K562 (cell line): ENCODE data around the gene MEX3D. TPM values are rescaled to one million over a fixed set of nuclear protein-coding genes. Genes with fewer than 3 reads are reported as not detected.

Experiments used
- CC2D1A ChIP-seq: fragments of 450-650 bp; IDR thresholded peaks from 2 replicates; pipeline ENCODE4 v1.6.1; 2017; ENCODE audit warnings: mild to moderate bottlenecking
- CREB1 ChIP-seq, 2 experiments: sonication (generic) in 1 of 2; formaldehyde crosslinking in 1 of 2; IDR thresholded peaks; 2 replicates each; pipeline versions ENCODE4 v1.6.1 to v1.8.0; 2012 to 2022; ENCODE audit warnings: inconsistent platforms in 1 of 2, mild to moderate bottlenecking in 1 of 2, missing genetic modification reagents in 1 of 2, moderate library complexity in 1 of 2
- DACH1 ChIP-seq: fragments of 450-650 bp; IDR thresholded peaks from 2 replicates; pipeline ENCODE4 v1.6.1; 2018; ENCODE audit not compliant: partially characterized antibody
- DPF2 ChIP-seq: fragments of 450-650 bp; IDR thresholded peaks from 2 replicates; pipeline ENCODE4 v1.6.1; 2016
- KDM1A ChIP-seq, 2 experiments: fragments of 450-650 bp; IDR thresholded peaks; 2 replicates each; pipeline ENCODE4 v1.6.1; 2016; ENCODE audit warnings: mild to moderate bottlenecking in 2 of 2
- MIER1 ChIP-seq: fragments of 450-650 bp; IDR thresholded peaks from 2 replicates; pipeline ENCODE4 v1.6.1; 2016; ENCODE audit warnings: antibody characterized with exemption, mild to moderate bottlenecking, low read depth
- NR4A1 ChIP-seq, 2 experiments: fragments of 250-450 bp in 1 of 2; fragments of 450-650 bp in 1 of 2; sonication (Bioruptor Pico) in 1 of 2; IDR thresholded peaks; 2 replicates each; pipeline versions ENCODE4 v1.4.0 to v1.6.1; 2016 to 2020; ENCODE audit warnings: mild to moderate bottlenecking in 2 of 2, missing compliant biosample characterization in 1 of 2, missing genetic modification characterization in 1 of 2, moderate library complexity in 1 of 2
- PHB2 ChIP-seq: fragments of 450-650 bp; IDR thresholded peaks from 2 replicates; pipeline ENCODE4 v1.6.1; 2017; ENCODE audit warnings: low read depth
- PYGO2 ChIP-seq: fragments of 450-650 bp; IDR thresholded peaks from 2 replicates; pipeline ENCODE4 v1.6.1; 2016; ENCODE audit warnings: mild to moderate bottlenecking, missing genetic modification characterization, moderate library complexity, missing compliant biosample characterization
- REST ChIP-seq, 2 experiments: fragments of 450-650 bp; formaldehyde crosslinking in 1 of 2; IDR thresholded peaks; 2 replicates each; pipeline versions ENCODE4 v1.4.0 to v1.6.1; 2014 to 2020; ENCODE audit warnings: mild to moderate bottlenecking in 2 of 2, borderline replicate concordance in 1 of 2, low read depth in 1 of 2
- SMARCA4 ChIP-seq: fragments of 450-650 bp; IDR thresholded peaks from 2 replicates; pipeline ENCODE4 v1.6.1; 2016
- SMARCE1 ChIP-seq: fragments of 450-650 bp; IDR thresholded peaks from 2 replicates; pipeline ENCODE4 v1.7.1; 2016; ENCODE audit warnings: mild to moderate bottlenecking
- ZNF12 ChIP-seq: sonication (generic); formaldehyde crosslinking; IDR thresholded peaks from 2 replicates; pipeline ENCODE4 v1.4.0; 2020; ENCODE audit warnings: mild to moderate bottlenecking, missing genetic modification reagents
- ZNF24 ChIP-seq: fragments of 450-650 bp; IDR thresholded peaks from 2 replicates; pipeline ENCODE4 v1.6.1; 2016
- ZNF57 ChIP-seq: fragments of 450-650 bp; formaldehyde crosslinking; IDR thresholded peaks from 2 replicates; pipeline ENCODE4 v1.4.0; 2020; ENCODE audit warnings: mild to moderate bottlenecking, moderate library complexity
- polyA plus RNA-seq, 8 experiments: library from polyadenylated mRNA; depleted of rRNA in 4 of 8; stranded (reverse) in 5 of 8; unstranded in 3 of 8; fragments of >200 nt; fragmentation: Nextera tagmentation in 2 of 8; fragmentation: Illumina TruSeq in 1 of 8; extraction: Ambion mirVana in 2 of 8; extraction: Trizol in 1 of 8; gene quantifications; 2 replicates each; pipeline versions ENCODE4 v1.2.1 to v1.2.3, GENCODE V29; 2011 to 2014; ENCODE audit warnings: inconsistent platforms in 1 of 8, missing spikeins in 1 of 8
- total RNA-seq, 7 experiments: library from RNA; depleted of rRNA in 6 of 7; stranded (reverse); fragments of >200 nt in 6 of 7; fragmentation: Illumina TruSeq in 2 of 7; extraction: Trizol in 2 of 7; gene quantifications; 2 replicates each; pipeline versions ENCODE4 v1.2.1 to v1.2.3, GENCODE V29; 2011 to 2021; ENCODE audit warnings: low replicate concordance in 1 of 7
- TF ChIP-seq, protein P1 (sequence below): sonication (generic); formaldehyde crosslinking; IDR thresholded peaks from 2 replicates; pipeline ENCODE4 v1.8.1; 2023; ENCODE audit warnings: mild to moderate bottlenecking, missing genetic modification reagents

MEX3D gene
- total and polyA plus RNA-seq, 9 of the 15 experiments (the other 6 are each of a cell fraction or from before 2014, with no cell fraction given), result 1.7 to 39.3 (median 5.7) TPM

DNA sequence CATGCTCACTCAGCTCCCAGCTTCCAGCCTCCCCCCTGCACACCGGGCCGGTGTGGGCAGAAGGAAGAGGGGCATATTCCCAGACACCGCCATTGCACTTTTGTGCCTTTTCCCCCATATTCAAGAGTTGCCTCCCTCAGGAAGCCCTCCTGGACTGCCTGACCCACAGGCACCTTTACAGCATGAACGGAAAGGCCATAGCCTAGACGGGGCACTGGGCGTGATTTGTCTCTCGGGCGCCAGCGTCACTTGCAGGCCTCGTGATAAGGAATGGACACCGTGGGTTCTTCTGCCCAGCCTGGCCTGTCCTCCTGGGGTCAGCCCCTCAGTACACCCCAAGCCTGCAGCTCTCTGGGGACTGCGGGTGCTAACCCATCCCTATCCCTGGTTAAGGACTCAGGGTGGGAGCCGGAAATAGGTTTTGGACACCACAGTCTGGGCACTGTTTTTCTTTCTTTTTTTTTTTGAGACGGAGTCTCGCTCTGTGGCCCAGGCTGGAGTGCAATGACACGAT lies 38.1 kb upstream of the MEX3D start (continued):
- TF ChIP-seq DPF2 (peak; percentile 63), KDM1A (IDR thresholded peaks at IDR 0.05) (peak; percentile 94 to 98), ZNF12 (CRISPR knock-in tag) (no peak), CREB1 (IDR thresholded peaks at IDR 0.05) (no peak), CREB1 (CRISPR knock-in tag; IDR thresholded peaks at IDR 0.05) (no peak), MIER1 (peak; percentile 73; the same call in 1 of the 2 replicates), SMARCA4 (peak; percentile 70), DACH1 (peak; percentile 45), SMARCE1 (peak; percentile 12; the same call in 1 of the 2 replicates), ZNF57 (CRISPR knock-in tag) (0 out of 2 replicates have a peak, but pooled peaks have one; percentile 23), NR4A1 (CRISPR knock-in tag; IDR thresholded peaks at IDR 0.05) (0 out of 2 replicates have a peak, but pooled peaks have one; percentile 84), NR4A1 (tag; IDR thresholded peaks at IDR 0.05) (no peak), PYGO2 (tag) (no peak), REST (IDR thresholded peaks at IDR 0.05; ENCODE audit: borderline replicate concordance) (no peak), REST (CRISPR knock-in tag; IDR thresholded peaks at IDR 0.05; ENCODE audit: low read depth) (no peak), CC2D1A (peak; percentile 77), ZNF24 (0 out of 2 replicates have a peak, but pooled peaks have one; percentile 29), PHB2 (0 out of 2 replicates have a peak, but pooled peaks have one; percentile 13)
- TF ChIP-seq, protein P1, sequence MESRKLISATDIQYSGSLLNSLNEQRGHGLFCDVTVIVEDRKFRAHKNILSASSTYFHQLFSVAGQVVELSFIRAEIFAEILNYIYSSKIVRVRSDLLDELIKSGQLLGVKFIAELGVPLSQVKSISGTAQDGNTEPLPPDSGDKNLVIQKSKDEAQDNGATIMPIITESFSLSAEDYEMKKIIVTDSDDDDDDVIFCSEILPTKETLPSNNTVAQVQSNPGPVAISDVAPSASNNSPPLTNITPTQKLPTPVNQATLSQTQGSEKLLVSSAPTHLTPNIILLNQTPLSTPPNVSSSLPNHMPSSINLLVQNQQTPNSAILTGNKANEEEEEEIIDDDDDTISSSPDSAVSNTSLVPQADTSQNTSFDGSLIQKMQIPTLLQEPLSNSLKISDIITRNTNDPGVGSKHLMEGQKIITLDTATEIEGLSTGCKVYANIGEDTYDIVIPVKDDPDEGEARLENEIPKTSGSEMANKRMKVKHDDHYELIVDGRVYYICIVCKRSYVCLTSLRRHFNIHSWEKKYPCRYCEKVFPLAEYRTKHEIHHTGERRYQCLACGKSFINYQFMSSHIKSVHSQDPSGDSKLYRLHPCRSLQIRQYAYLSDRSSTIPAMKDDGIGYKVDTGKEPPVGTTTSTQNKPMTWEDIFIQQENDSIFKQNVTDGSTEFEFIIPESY (CRISPR knock-in tag), result peak; percentile 54; the same call in 1 of the 2 replicates
